HEK293 (cell line): ENCODE measurements around the gene DUSP12.
"Not testable (repeated sequence)": the region's sequence is repeated elsewhere in the genome, so short reads cannot be mapped to it uniquely, and the experiment has no call there.

Experiments
- CTCF ChIP-seq: fragments of 450-650 bp; formaldehyde crosslinking; IDR thresholded peaks from 2 replicates; pipeline ENCODE4 v1.5.1; 2016; ENCODE audit warnings: missing biosample characterization, missing genetic modification characterization
- HIC1 ChIP-seq: fragments of 450-650 bp; formaldehyde crosslinking; IDR thresholded peaks from 2 replicates; pipeline ENCODE4 v1.5.1; 2016; ENCODE audit warnings: missing biosample characterization, missing genetic modification characterization
- YY1 ChIP-seq: fragments of 450-650 bp; formaldehyde crosslinking; IDR thresholded peaks from 2 replicates; pipeline ENCODE4 v1.5.1; 2018; ENCODE audit warnings: missing biosample characterization, missing genetic modification characterization
- ZBTB17 ChIP-seq: fragments of 450-650 bp; formaldehyde crosslinking; IDR thresholded peaks from 2 replicates; pipeline ENCODE4 v1.5.1; 2016; ENCODE audit warnings: missing biosample characterization, missing genetic modification characterization
- ZBTB21 ChIP-seq: fragments of 450-650 bp; formaldehyde crosslinking; IDR thresholded peaks from 2 replicates; pipeline ENCODE4 v1.5.1; 2017; ENCODE audit warnings: missing biosample characterization, missing genetic modification characterization
- ZNF174 ChIP-seq: fragments of 450-650 bp; formaldehyde crosslinking; IDR thresholded peaks from 2 replicates; pipeline ENCODE4 v1.5.0; 2017; ENCODE audit warnings: missing biosample characterization, mild to moderate bottlenecking, missing genetic modification characterization
- ZNF239 ChIP-seq: fragments of 450-650 bp; formaldehyde crosslinking; IDR thresholded peaks from 2 replicates; pipeline ENCODE4 v1.5.1; 2016; ENCODE audit warnings: missing biosample characterization, missing genetic modification characterization
- ZNF404 ChIP-seq: fragments of 450-650 bp; formaldehyde crosslinking; IDR thresholded peaks from 2 replicates; pipeline ENCODE4 v1.5.1; 2017; ENCODE audit warnings: missing biosample characterization, missing genetic modification characterization
- ZNF530 ChIP-seq: fragments of 450-650 bp; formaldehyde crosslinking; IDR thresholded peaks from 2 replicates; pipeline ENCODE4 v1.5.1; 2016; ENCODE audit warnings: low read depth, missing biosample characterization, missing genetic modification characterization
- ZNF560 ChIP-seq: fragments of 450-650 bp; formaldehyde crosslinking; IDR thresholded peaks from 2 replicates; pipeline ENCODE4 v1.5.1; 2017; ENCODE audit warnings: missing biosample characterization, missing genetic modification characterization, borderline replicate concordance
- TF ChIP-seq, protein P1 (sequence below): IDR thresholded peaks from 2 replicates; pipeline ENCODE4 v1.6.1; 2011; ENCODE audit warnings: mild to moderate bottlenecking, low read depth, low read length, borderline replicate concordance
- TF ChIP-seq, protein P2 (sequence below): fragments of 450-650 bp; formaldehyde crosslinking; IDR thresholded peaks from 2 replicates; pipeline ENCODE4 v1.5.1; 2016; ENCODE audit warnings: missing biosample characterization, missing genetic modification characterization

DNA sequence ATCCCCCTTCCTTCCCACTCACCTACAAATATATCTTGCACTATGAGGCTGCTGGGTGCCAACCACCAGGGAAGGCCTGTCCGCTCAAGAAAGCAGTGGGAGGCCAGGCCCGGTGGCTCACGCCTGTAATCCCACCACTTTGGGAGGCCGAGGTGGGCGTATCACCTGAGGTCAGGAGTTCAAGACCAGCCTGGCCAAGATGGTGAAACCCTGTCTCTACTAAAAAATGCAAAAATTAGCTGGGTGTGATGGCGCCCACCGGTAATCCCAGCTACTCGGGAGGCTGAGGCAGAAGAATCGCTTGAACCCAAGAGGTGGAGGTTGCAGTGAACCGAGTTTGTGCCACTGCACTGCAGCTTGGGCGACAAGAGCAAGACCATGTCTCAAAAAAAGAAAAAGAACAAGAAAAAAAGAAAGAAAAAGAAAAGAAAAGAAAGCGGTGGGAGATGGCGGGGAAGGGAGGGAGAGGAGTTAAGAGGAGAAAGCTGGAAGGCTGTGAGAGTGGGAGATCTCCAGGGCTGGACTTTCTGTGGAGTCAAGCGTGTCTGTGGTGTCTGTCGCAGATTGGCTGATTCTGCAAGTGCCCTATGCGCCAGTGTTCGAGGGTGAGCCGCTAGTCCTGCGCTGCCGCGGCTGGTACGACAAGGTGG is 24.2 kb upstream of the DUSP12 start:
- TF ChIP-seq CTCF (tag by site-specific recombination); ZNF530 (tag by site-specific recombination); ZNF239; ZNF404; ZNF174; YY1 (tag by site-specific recombination); ZBTB17; ZNF560 (tag by site-specific recombination); HIC1 (tag by site-specific recombination): not testable (repeated sequence)
- TF ChIP-seq, protein P1, sequence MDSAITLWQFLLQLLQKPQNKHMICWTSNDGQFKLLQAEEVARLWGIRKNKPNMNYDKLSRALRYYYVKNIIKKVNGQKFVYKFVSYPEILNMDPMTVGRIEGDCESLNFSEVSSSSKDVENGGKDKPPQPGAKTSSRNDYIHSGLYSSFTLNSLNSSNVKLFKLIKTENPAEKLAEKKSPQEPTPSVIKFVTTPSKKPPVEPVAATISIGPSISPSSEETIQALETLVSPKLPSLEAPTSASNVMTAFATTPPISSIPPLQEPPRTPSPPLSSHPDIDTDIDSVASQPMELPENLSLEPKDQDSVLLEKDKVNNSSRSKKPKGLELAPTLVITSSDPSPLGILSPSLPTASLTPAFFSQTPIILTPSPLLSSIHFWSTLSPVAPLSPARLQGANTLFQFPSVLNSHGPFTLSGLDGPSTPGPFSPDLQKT, result not testable (repeated sequence)
- TF ChIP-seq, protein P2, sequence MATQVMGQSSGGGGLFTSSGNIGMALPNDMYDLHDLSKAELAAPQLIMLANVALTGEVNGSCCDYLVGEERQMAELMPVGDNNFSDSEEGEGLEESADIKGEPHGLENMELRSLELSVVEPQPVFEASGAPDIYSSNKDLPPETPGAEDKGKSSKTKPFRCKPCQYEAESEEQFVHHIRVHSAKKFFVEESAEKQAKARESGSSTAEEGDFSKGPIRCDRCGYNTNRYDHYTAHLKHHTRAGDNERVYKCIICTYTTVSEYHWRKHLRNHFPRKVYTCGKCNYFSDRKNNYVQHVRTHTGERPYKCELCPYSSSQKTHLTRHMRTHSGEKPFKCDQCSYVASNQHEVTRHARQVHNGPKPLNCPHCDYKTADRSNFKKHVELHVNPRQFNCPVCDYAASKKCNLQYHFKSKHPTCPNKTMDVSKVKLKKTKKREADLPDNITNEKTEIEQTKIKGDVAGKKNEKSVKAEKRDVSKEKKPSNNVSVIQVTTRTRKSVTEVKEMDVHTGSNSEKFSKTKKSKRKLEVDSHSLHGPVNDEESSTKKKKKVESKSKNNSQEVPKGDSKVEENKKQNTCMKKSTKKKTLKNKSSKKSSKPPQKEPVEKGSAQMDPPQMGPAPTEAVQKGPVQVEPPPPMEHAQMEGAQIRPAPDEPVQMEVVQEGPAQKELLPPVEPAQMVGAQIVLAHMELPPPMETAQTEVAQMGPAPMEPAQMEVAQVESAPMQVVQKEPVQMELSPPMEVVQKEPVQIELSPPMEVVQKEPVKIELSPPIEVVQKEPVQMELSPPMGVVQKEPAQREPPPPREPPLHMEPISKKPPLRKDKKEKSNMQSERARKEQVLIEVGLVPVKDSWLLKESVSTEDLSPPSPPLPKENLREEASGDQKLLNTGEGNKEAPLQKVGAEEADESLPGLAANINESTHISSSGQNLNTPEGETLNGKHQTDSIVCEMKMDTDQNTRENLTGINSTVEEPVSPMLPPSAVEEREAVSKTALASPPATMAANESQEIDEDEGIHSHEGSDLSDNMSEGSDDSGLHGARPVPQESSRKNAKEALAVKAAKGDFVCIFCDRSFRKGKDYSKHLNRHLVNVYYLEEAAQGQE (tag by site-specific recombination), result not testable (repeated sequence)
- TF ChIP-seq ZBTB21, result 0 out of 2 replicates have a peak, but pooled peaks have one; percentile 8
